HG02623 (cell line): ENCODE results near the gene AGXT2.
"Not testable (repeated sequence)": the region's sequence is repeated elsewhere in the genome, so short reads cannot be mapped to it uniquely, and the experiment has no call there.

Experiments
- ATAC-seq: cut with Tn5 transposase; IDR thresholded peaks from one replicate; pipeline ENCODE4 v1.9.1; 2021; ENCODE audit warnings: moderate library complexity; ENCODE audit not compliant: unreplicated experiment

The AGXT2 gene

DNA sequence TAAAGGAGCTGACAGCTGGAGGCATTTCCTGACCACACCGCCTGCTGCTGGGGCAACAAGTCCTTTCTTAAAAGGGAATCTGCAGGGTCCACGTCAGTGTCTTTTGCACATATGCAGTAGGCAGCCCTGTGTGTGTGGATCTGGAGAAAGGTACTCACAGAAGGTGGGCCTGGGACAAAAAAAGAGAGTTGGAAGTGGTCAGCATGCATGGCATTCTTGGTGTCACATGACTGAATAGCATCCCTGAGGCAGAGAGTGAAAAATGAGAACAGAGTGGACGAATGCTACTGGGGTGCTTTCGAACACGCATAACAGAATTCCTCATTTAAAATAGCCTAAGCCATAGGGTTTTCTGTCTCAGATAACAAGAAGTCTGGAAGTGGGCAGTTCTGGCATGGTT lies 71.4 kb downstream of the AGXT2 start:
- ATAC-seq, result no peak

DNA sequence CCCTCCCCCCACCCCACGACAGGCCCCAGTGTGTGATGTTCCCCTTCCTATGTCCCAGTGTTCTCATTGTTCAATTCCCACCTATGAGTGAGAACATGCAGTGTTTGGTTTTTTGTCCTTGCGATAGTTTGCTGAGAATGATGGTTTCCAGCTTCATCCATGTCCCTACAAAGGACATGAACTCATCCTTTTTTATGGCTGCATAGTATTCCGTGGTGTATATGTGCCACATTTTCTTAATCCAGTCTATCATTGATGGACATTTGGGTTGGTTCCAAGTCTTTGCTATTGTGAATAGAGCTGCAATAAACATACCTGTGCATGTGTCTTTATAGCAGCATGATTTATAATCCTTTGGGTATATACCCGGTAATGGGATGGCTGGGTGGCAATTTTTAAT lies 76.1 kb downstream of the AGXT2 start:
- not testable (repeated sequence) for ATAC-seq

DNA sequence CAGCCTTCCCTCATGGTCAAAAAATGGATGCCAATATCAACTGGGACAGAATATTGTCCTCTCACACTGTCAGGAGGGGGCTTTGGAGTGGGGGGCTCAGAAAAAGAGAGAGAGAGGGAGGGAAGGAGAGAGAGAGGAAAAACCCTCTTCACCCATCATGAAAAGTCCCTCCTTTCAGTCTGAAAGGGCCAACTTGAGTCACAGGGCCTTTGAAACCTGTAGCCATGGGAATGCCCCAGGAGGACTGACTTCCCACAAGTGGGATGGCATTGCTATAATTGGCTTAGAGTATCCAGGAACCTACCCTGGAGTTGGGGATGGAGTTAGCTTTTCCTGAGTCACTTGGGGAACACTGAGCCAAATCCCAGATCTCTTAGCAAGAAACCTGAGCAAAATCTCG lies 77.2 kb downstream of the AGXT2 start:
- ATAC-seq, result no peak

DNA sequence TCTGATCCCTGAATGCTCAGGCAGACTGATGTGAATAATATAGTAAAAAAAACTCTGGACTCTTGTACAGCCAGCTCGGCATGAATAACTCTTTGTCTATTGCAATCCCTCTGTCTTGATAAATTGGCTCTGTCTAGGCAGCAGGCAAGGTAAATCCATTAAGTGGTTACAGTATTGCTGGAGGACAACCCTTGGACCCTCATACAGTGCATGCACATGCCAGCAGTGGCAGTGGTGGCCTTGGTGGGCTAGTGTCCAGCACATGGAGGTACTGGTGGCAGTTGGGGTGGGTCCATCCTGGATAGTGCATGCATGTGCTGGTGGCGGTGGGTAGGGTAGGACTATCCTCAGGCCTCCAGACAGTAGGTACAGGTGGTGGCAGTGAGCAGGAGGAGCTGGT lies 79.5 kb downstream of the AGXT2 start:
- no peak for ATAC-seq

DNA sequence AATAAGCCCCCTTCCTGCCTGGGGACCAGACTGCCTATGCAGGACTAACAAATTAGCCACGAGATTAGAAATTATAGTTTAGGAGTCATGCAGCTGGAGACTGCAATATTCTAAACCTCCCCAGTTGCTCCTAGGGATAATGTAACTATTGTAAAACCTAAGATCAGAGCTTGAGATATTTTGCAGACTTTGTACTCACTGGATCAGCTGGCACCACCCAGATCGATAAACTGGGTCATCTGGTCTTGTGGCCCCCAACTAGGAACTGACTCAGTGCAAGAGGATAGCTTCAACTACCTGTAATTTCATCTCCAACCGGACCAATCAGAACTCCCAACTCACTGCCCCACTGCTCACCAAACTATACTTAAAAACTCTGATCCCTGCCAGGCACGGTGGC lies 80.2 kb downstream of the AGXT2 start:
- ATAC-seq, result no peak

DNA sequence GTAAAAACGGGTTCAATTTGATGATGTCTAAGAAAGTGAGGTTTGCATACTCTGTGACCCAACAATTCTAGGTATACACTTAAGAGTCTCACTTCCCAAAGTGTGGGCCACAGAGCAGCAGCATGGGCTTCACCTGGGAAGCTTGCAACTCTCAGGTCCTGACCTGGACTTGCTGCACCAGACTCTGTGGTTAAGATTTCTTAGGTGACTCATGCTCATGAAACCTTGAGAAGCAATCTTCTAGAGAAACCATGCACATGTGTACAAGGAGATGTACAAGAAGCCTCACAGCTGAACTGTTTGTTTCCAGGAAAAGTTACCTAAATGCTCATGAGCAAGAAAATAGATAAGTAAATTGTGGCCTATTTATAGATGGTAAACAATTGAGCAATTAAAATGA lies 88.4 kb downstream of the AGXT2 start:
- peak; percentile 92 for ATAC-seq

DNA sequence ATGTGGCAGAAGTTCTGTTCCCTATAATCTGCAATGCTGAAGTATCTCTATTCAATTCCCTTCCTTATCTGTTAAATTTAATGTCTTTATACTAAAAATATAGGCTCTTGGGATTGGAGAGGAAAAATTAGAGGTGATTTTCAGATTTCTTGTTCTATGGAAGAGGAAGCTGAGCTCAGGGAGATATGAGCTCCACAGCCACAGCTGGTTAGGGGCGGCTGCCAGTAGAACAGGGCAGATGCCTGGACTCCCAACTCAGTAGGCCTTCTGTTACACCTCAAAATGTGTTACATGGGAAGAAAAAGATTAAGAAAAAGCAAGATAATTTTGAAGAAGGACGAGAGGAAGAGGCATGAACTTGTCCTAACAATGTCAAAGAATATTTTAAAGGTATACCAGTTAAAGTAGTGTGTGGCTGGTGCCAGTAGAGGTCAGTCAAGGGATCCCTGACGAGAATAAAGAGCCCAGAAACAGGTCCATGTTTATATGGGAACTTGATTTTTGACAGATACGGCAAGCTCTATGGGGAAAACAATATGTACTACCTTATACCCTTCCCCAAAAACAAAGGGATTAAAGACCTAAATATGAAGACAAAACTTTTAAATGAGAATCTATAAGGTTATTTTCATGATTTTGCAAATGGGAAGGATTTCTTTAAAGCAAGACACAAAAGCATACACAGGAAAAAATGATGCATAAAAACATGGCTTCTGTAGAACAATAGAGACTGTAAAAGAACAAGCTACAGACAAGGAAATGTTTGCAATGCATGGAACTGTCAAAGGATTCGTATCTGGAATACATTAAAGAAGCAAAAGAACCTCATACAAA lies 89.7 kb downstream of the AGXT2 start:
- peak; percentile 47 for ATAC-seq

DNA sequence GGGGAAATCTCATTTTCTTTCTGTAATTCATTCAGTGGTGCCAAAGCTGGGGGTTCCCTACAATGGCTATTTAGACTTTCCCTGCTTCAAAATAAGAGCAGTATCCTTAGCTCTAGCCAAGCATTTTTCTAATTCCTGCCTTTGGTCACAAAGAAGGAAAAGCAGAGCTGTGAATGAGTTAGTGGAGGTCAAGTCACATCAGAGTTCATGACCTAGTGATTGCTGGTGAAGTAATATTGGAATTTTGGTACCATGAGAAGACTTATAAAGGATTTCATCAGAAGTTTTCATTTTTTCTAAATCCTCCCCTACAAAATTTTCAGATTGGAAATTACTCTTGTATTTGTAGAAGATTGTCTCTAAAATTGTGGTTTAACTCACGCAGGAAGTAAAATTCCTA lies 90.4 kb downstream of the AGXT2 start:
- no peak for ATAC-seq
